ENCODE data around the gene CCNL1.
"Not testable (repeated sequence)": the region's sequence is repeated elsewhere in the genome, so short reads cannot be mapped to it uniquely, and the experiment has no call there.

CCNL1 gene

DNA sequence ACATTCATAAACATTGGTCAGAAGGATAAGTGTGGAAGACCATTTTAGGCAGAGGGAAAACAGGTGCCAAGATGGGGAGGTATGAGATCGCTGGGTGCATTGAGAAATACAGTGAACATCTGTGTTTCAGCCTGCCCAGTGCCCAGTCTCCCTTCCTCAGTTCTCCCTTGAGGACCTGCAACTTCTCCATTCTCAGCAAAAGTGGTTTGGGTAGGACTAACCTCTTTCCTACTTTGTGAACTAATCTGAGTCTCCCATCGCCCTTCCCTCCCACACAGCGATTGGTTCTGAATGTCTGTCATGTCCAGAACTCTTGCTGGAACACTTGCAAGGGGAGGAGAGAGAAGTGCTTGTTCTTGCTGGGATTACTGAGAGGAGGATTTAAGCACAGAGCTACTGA, 10.9 kb upstream of the CCNL1 start:
- no peak for DNase-seq (ENCODE audit: low read depth)

DNA sequence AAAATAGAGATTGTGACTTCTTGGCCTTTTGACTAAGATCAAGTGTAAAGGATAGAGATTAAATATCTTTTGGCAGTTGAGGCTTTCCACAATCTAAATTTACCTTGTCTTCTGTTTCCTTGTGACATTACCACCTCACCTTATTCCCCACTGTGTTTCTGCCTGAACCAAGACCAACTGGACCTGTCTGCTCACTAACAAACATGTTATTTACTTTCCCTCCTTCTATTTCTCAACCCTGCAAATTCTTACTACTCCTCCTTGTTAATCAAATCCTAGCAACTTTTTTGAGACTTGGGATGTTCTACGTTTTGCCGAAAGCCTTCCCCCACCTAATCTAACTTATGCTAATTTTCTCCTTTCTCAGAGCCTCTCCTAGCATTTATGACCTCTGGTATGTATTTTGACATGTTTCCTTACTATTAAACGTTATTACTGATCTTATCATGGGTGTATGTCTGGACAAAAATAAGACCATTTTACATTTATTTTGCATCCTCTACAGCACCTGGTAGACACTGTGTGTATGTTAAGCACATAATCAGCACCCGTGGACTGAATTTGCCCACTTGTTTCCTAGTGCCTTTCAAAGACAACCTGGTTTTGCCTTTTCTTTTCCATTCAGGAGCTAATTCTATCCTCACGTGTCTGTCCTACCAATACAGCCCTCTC, 7.6 kb upstream of the CCNL1 start:
- no peak for DNase-seq (ENCODE audit: low read depth)

DNA sequence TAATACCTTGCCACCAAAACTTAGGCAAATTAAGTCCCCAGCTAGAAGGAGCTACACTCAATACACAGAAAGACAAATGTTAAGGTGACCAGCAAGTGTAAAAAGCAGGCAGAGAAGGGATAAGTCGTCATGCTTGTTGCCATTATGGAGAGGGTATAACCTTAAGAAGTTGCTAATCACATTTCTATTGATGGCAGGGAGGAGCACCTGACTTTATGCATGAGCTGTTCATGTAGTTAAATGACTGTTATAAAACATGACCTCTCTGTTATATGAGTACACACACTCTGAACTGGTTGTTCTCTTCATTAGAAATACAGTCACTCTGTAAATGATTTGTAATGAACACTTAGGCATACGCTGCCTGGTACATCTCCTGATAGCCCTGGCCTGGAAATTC, 6.6 kb upstream of the CCNL1 start:
- no peak for DNase-seq (ENCODE audit: low read depth)

DNA sequence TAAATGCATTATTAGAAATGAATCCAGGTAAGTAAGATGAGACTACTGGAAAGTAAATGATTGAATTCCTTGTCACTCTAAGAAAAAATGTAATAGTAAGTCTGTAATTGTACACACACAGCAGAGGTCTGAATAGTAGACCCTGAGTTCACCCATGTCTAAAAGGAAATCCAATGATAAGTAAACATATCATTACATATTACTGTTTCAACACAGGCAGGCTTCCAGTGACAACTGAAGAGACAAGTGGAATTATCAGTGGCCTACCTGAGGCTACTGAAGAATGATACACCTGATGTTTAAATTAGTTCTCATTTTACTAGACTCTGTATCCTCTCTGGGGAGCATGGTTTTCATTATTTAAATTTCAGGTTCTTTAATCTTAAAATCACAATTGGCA, 6.2 kb upstream of the CCNL1 start:
- no peak for DNase-seq (ENCODE audit: low read depth)

DNA sequence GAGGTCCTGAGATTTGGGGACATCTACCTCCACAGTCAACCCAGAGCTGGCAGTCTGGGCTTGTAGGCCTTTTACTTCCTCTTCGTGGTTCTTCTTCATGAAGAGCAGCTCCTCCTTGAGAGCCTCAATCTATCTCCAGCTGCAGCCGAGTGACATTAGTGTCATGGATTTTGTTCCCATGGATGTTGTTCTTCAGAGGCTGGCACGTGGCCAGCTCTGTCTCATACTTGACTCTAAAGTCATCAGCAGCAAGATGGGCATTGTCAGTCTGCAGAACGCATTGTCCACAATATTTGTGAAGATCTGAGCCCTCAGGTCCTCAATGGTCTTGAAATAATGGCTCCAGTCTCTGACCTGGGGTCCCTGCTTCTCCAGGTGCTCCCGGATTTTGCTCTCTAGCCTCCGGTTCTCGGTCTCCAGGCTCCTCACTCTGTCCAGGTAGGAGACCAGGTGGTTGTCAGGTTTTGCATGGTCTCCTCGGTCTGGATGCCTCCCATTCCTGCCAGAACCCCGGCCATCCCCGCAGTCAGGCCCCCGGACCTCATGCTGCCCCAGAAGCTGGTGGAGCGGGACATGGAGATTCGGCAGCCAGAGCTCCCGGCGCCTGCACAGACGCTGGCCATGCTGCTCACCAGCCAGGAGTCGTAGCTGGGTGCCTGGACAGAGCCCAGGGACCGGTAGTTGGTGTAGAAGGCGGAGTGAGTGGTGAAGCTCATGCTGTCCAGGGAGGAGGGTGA, 3.4 kb upstream of the CCNL1 start:
- DNase-seq (ENCODE audit: low read depth) = no peak

GRCh38 chr3:157162620-157163019, 2.7 kb upstream of the CCNL1 start:
- not testable (repeated sequence) for DNase-seq (ENCODE audit: low read depth)

- peak; percentile 39 for DNase-seq (ENCODE audit: low read depth)
Measured at GRCh38 chr3:157160658-157161424, 894 bp upstream of the CCNL1 start.

DNA sequence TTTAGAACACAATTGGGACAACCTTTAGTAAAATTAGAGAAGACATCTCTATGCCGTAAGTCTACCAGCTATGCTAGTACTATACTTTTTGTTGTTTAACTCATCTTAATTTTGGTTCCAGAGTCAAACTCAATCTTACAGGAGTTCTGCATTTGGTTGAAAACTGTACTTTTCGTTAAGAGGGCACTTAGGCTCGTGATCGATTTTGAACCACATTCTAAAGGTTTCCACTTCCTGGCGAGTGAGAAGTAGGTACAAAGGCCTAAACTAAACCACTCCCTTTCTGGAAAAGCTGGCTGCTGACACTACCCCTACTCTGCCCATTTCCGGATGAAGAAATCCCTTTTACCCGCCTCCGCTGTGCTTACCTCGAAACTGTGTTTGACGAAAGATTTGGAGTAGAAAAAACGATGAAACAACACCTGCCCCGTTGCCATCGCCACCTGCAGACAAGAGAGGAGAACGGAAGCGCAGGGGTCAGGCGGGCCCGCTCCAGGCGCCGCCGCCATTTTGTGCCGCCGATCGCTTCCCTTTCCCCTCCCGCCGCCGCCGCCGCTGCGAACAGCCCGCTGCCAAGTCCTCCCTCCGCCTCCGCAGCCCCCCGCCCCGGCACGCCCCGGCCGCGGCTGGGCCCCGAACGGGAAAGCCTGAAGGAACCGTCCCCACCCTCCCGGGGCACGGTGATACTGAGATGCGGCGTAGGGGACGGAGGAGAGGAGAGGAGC, 748 bp downstream of the CCNL1 start:
- DNase-seq (ENCODE audit: low read depth) = peak; percentile 60

GRCh38 chr3:157157836-157158235, 2.1 kb downstream of the CCNL1 start:
- DNase-seq (ENCODE audit: low read depth) = no peak

DNA sequence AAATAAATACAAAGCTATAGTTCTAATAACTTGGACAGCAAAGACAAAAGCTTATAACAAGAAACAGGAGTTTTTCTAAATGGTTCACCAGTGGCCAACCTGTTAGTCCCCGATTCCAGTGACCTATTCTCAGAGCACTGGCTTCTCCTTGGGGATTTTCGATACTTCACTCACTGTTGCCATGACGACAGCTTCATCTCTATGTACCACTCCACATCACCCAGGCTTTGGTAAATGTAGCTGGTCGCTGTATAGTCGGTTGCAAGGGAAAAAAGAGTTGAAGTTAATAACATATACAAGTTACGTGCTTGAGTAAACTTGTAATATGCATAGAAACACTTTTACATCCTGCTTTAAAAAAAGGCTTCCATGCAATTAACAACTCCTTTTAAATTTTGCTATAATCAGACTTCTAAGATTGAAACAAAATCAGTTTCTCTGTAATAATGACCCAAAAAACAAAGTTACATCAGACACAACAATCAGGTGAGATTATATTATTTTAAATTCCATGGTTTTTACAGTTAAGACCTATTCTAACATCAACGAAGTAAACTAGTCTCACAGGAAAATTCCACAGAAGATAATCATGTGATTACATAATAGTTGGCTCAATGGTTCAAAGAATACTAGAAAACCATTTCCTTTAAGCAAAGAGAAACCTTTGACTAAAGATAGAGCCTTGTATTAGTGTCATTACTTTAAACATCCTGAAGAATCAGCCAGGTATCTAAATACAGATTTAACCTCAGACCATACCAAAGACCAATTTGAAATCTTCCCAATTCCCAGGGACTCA, 2.9 kb downstream of the CCNL1 start:
- DNase-seq (ENCODE audit: low read depth) = no peak

- no peak for DNase-seq (ENCODE audit: low read depth)
Measured at GRCh38 chr3:157155591-157155990, 4.4 kb downstream of the CCNL1 start.

DNA sequence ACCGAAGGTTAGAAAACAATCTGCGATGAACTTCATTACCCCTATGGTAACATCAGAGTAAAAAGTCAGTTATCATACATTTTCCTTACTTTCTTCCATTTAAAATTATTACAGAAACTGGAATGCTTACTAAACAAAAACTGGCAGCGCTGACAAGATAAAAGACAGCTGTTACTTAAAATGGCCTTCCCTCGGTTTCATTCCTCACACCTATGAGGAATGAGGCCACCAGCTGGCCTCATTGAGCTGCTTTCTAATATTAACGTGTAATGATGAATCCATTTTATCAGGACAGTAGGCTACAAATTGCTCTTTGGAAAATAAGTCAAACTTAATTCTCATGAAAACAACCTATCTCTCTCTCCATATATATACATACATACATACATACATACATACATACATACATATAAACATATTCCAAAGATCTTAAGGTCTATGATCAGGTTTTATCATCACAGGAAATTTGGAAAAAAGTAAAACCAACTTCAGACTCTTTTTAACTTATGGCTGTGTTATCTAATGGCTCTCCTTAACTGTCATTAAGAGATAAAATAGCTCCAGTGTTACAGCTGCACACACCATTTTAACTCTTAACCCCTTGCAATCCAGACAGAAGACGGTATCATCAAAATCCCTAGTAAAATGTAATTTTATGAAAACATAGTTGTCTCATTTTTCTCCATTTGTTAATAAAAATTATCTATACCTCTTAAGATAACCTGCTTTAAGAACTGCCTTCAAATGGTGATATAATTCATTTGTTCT, 5.2 kb downstream of the CCNL1 start:
- no peak for DNase-seq (ENCODE audit: low read depth)

GRCh38 chr3:157152930-157153329, 7.0 kb downstream of the CCNL1 start:
- DNase-seq (ENCODE audit: low read depth) = no peak

DNA sequence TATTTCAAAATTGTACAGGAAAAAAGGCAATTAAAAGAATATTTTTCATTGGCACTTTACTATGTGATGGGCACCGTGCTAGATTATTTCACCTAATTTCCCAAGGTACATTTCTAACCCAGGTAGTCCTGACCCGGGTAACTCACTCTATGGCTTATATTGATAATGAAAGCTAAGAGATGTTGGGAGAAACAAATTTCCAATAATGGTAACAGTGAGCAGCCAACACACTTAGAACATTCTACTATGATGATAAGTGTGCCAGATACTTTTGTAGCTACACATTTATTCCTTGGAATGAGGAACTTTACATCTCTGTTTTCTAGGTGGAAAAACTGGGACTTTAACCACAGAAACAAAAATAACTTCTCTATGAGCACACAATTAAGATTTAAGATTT, 7.5 kb downstream of the CCNL1 start:
- DNase-seq (ENCODE audit: low read depth) = no peak

DNA sequence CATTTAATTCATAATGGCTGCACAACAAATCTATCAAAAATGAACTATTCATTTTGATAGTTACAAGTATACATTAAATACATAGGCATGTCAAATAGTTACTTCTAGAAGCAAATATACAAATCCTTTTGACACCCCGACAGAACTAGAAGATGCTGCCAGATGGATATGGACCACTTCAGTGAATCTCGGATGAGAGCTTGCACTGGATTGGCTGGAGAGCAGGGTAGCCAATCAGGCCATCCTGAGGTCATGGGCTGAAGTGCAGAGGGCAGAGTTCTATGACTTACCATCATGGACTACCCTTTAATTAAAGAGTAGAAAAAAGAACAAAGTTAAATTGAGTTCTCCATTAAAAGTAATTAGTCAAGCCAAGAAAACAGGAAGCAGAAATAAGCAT, 8.3 kb downstream of the CCNL1 start:
- DNase-seq (ENCODE audit: low read depth) = no peak

GRCh38 chr3:157151151-157151550, 8.8 kb downstream of the CCNL1 start:
- DNase-seq (ENCODE audit: low read depth) = no peak

- no peak for DNase-seq (ENCODE audit: low read depth)
Measured at GRCh38 chr3:157149136-157149696, 10.7 kb downstream of the CCNL1 start.

GRCh38 chr3:157148196-157148889, 11.6 kb downstream of the CCNL1 start:
- DNase-seq (ENCODE audit: low read depth) = no peak

GRCh38 chr3:157147099-157147803, 12.7 kb downstream of the CCNL1 start:
- DNase-seq (ENCODE audit: low read depth) = no peak
